HG03565 (cell line): ENCODE measurements around the gene CAPN14.
A peak's percentile ranks its signal among the peaks of the same experiment; 100 is the strongest.

Experiments
- ATAC-seq: cut with Tn5 transposase; IDR thresholded peaks from one replicate; pipeline ENCODE4 v1.9.1; 2021; ENCODE audit warnings: mild to moderate bottlenecking, moderate library complexity; ENCODE audit not compliant: unreplicated experiment

The CAPN14 gene

DNA sequence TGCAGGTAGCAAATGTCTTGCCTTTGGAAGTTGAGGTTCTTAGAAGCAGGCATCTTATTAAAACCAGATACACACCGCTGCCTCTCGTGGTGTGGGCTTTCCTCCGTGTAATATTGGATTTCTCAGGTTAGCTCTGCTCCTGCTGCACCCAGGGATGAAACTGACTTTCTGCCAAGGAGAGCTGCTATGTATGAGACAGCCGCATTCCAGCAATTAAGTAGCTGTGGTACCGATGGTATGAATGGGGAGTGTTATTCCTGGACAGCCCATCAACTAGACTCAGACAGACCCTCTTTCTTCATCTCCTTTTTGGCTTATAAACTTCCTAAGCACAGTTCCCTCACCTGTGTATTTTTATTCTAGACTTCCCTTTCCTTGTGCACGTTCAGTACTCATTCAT, 9.8 kb upstream of the CAPN14 start:
- no peak for ATAC-seq

DNA sequence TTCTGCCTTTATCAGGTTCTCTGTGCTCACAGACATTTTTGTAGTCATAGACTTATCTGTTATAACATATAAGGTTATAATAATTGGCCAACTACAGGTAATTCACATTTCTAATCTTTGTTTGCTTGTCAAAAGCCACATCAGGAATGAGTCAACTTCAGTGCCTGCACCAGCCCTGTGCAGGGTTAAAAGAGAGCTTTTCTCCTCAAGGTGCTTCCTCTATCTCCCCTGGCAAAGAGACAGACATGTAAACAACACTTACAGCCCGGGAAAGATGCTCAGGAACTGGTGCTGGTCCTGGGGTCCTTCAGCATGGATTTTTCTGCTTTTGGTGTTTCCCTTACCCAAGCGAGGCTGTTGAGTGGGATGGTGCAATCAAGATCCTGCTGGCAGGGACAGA, 9.0 kb upstream of the CAPN14 start:
- no peak for ATAC-seq

DNA sequence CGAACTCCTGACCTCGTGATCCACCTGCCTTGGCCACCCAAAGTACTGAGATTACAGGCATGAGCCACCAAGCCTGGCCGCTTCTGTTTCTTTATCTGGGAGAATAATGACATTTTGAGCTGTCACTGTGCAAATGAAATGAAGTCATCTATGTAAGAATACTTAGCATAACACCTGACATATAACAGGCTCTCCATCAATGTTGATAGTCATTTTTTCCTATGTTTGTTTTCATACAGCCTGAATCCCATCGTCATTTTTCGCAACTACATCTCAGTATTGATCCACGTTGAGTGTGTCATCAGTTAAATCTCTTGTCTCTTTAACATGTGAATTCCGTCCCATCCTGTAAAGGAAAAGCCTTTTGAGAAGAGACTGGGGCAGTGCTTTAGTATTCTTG, 6.4 kb upstream of the CAPN14 start:
- no peak for ATAC-seq

DNA sequence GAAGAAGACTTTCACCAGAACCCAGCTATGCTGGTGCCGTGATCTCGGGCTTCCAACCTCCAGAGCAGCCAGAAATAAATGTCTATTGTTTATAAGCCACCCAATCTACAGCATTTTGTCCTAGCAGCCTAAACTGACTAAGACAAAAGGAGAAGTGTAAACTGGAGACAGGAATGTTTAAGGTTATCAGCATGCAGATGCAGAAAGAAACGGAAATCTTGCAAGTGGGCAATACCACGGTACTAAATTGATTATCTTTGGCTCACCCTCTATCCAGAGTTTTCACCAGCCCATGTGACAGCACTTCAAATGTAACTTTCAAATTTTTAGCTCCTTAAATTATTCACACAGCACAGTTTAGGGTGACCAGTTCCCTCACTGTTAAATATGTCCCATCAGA, 5.7 kb upstream of the CAPN14 start:
- no peak for ATAC-seq

DNA sequence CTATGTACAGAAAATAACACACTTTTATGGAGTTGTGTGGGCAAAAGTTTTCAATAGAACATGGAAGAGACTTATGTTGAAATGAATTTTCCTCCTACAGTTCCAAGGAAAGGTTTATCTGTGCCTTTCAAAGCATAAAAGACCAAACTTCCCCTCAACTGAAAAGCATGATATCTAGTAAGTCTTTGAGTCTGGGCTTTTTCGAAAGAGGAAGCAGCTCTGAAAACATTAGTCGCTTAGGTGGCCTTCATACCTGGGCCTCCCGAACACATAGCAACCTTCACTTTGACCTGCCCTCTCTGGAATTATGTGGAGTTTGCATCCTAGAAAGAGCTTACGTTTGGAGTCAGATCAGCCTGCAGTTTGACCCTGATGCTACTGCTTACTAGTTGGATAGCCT, 4.8 kb upstream of the CAPN14 start:
- ATAC-seq, result no peak

DNA sequence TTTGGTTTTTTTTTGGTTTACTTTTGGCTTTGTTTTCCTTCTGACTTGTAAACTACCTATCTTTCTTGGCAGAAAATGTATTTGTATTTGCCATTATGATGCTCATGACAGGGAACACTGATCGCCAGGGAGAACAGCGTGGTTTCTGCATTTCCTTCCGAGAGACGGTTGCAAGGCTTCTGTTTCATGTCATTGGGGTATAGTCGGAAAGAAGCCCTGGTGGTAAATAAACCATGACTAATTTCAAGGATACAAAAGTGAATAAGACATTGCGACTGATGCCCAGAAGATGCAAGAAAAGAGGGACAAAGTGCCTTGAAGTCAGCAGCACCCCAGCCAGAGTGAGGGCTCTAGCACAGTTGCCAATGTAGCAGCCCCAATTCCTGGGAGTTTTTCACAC, 4.2 kb upstream of the CAPN14 start:
- ATAC-seq, result no peak

DNA sequence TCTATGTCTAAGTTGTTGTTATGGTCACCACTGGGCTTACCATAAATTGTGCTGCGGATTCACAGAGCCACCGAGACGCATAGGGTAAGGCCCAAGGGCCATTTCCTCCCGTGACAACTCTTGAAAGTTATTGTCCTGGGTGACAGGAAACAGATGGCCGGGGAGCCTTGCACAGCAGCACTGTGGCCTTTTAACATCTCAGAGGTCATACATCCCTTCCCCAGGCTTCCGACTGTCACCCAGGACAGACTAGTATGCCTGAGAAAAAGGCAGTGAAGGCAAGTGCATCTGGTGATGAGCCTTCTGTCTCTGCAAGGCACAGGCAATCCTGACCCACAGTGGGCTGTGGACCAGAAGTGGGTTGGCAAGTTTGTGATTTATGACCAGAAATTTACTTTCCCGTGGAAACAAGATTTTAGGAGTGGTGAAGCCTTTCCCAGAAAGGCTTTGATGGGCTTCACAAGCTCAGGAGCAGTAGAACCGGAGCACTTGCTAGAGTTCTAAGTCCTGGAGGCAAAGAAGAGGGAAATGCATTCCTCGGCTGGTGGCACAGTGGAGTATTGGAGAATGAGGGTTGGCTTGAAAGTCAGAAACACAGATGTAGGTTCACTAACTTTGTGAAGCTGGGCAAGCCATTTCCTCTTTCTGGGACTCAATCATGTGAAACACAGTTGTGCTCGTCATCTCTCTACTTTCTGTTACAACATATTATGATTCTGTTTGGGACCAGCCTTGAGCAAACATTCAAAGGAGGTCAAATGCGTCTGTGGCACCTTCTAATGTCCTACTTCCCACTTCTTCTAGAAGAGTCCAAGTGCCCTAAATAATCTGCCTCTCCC, 2.0 kb upstream of the CAPN14 start:
- peak; percentile 73 for ATAC-seq

DNA sequence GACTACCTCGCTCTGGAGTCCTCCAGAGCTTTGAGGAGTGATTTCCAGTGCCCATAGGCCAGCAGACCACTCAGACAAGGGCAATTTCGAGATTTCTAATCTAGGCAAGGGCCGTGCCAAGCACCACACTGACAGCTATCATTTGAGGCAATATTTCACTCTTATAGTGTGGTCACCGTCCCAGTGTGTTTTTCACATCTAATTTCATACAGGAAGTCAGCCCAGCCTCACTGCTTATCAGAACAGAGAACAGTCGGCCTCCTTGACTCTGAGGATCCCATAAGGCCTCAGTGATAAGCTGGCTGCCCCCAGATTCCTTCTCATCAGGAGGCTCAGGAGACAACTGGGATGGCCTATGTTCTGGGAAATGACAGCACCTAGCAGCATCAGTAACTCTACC, 581 bp downstream of the CAPN14 start:
- no peak for ATAC-seq

DNA sequence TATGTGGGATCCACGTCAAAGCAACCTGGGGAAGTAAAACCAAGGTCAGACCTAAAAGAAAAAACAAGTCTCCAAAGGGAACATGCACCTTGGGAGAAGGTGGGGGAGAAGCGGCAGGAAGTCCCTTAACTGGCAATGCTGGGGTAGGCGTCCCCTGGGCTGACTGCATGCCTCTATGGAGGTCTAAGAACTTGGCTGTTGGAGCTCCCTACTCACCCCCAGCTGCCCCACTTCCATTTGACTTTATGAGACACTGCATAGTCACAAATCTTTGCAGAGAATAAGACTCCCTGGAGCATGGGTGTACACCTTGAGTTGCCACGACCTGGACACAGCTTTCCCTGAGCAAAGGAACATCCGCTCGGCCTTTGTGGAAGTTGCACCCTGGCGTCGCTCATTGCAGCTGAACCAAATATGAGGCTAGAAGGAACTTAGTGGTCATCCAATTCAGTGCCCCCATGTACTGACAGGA, 2.8 kb downstream of the CAPN14 start:
- ATAC-seq, result no peak

DNA sequence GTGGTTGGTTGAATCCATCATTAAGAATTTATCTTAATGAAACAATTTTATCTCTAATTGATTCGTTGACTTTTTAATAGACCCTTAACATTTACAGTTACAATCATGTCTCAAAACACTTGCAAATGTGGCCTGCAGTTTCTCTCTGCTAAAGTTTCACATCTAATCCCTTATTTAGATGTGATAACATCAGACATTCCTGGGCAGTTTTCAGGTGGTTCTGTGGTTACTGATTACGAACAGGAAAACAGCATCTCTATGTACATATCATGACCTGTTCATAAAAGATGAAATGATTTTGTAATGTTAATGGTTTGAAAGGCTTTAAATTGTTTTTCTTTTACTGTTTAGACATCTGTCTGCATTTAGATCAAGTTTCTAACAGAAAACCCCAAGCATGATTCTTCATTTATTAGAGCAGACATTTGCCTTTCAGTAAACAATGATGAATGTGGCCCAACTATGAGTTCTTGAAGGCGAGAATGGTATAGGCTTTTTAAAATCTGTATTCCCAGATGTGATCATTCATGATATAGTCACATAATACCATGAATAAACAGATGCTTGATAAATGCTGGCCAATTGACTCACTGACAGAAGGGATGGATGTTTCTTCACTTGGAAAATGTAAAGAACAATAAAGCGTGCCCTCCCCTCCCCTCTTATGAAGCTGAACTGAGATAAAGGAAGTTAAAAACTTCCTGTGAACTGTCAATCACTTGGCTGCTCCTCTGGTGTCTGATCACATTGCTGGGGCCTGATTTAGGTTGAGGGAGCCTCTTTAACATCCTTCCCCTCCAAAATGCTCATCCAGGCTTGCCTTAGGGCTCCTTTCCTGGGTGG, 3.5 kb downstream of the CAPN14 start:
- ATAC-seq, result no peak

DNA sequence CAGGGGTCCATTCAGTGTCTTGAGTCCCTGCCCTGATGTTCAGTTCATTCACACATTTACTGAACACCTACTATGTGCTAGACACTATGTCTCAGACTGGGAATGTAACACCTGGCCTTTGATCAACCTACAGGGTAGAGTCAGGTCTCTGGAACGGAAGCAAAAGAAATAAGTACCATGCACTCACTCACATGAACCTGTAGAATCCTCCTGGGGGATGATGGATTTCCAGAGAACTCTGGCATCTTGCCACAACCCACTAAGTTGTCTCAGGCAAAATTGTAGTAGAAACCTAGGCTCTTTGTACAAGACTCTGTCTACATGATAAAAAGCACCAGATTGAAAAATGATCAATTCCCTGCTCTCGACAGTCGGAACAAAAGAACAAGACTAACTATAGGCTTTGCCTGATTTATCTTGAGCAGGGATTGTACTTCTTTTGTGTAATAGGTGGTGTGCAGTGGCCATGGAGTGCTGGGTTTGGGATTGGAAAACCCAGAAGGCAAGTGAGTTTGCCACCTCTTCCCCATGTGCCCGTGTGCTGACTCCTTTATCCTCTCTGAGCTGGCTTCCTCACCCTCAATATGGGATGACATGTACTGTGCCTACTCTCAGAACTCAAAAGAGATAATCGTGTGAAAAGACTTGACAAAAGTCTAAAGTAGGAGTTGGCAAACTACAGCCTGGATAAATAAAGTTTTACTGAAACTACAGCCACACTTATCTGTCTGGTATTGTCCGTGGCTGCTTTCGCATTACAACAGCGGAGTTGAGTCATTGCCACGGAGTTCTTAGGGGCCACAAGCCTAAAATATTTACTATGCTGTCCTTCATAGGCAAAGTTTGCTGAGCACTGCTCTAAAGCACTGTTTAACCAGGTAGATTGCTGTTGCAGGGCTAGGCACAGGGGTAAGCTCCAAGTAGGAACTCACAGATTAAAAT, 4.4 kb downstream of the CAPN14 start:
- no peak for ATAC-seq

DNA sequence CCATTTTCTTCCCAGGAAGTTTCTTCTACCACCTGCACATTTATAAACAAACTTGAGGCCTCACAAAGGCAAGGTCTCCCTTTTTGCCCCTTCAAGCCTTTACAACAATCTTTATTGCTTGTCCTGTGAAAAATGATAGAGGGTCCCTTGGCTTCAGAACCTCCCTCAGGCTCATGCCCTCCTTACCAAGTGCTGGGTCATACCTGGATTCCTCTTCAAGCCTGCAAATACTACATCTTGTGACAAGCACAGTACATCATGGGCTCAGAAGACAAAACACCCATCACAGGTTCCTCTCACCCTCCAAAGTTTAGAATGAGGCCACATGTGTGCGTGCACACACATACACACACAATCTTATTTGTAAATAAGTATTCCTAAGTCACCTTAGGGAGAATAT, 9.1 kb downstream of the CAPN14 start:
- no peak for ATAC-seq

DNA sequence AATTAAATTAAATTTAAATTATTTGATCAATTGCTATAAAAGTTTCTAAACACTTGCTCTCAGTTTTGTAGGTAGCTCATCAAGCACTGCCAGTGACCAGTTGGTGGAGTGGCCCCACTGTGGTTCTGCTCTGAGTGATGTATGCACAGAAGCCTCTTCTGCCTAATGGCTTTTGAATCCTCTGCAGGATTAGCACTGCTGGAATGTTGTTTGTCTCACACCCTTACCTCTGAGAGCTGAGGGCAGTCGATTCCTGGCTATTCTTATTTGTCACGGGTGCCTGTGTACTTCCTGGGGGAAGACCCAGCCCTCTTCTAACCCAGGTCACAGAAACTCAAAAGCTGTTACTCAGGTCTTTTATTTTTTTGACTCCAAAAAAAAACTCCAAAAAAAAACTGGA, 9.5 kb downstream of the CAPN14 start:
- ATAC-seq, result peak; percentile 49

DNA sequence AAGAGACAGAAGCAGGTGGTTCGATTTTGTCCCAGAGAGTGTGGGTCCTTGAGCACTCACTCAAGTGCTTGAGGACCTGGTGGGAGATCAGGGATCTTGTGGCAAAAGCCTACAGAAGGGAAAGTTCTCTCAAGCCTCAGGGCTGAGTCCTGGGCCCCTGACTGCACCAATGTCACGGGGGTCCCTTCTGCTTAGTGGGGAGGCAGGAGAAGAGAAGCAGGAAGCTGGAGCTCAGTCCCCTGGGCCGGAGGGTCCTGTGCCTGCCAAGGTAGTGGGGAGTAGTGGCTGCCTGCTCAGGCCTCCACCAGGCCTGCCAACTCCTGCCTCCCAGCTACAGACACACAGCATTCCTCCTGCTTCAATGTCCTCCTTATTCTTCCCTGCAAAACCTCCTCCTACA, 11.7 kb downstream of the CAPN14 start:
- no peak for ATAC-seq

DNA sequence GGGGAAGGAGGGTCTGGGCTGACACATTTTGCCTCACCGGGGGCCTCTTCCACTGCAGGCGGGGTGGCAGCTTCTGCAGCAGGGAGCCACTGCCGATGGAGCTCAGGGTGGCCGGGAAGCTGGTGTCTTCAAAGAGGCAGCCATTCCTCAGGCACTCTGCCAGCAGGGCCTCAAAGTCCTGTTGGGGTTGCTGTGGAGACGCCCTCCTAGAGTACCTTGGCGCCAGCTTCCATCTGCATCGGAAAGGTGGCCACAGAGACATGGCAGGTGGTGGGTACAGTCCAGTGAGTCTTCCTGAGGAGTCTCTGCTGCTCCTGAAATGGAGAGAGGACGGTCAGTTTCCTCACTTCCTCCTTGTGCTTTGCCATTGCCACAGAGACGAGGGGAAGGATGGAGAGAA, 12.1 kb downstream of the CAPN14 start:
- ATAC-seq, result no peak

DNA sequence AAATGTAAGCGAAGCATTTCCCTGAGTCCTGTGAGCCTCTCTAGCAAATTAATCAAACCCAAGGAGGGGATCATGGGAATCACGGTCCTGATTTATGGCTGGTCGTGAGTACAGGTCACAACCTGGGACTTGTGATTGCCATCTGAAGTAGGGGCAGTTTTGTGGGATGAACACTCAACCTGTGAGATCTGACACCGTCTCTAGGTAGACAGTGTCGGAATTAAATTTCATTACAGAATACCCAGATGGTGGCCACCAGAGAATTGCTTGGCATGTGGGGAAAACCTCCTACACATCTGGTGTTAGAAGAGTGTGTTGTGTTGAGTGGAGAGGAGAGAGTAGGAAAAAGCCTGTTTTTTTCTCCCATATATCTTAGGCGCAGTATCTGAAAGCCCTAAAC, 12.5 kb downstream of the CAPN14 start:
- ATAC-seq, result no peak

DNA sequence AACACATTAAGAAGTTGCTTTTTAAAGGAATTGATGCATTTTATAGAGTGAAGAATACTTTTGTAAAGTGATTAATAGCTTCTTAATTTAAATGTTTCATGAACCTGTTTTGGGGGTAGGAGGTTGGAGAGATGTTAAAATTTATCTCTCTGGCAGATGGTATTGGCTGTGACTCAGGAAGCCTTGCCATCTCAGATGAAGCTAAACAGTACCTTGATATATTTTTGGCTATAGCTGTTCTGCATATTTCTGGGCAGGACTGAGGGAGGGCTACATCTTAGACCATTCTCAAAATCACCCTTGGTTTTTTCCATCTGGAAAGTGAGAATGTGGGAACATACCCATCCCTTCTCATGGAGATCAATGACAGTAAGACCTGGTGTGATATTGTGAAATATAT, 13.4 kb downstream of the CAPN14 start:
- no peak for ATAC-seq

DNA sequence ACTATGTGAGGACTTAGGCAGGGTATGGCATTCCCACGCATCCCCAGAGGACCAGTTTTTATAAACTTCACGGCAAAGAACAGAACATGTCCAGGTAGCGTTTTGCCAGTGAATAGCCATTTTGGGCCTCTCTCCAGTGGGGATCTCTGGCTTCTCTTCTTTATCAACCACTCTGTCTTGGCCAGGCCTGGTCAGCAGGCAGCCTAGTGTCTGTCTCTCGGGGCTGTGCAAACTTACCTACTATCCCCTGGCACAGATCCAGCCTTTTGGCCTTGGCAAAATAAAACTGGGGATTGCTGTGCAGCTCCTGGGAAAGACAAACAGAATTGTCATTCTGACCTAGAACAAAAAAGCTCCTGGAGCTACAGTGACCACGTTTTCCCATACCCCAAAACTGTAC, 14.5 kb downstream of the CAPN14 start:
- no peak for ATAC-seq

DNA sequence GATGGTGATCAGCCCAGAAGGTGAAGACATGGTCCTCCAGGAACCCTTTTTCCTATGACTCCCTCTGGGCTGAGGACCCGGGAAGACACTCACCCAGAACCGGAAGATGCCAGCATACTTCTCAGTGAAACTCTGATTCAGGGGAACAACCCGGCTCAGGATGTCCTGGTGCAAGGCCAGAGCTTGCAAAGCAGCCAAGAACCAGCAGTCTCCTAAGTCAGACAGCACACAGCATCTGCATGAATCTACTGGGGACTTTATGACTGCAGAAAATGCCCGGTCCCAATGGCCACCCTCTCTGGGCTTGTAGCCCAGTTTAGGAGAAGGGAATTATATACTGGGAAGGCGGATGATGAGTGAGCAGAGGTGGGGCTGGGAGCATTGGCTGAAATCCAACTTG, 15.3 kb downstream of the CAPN14 start:
- ATAC-seq, result no peak

DNA sequence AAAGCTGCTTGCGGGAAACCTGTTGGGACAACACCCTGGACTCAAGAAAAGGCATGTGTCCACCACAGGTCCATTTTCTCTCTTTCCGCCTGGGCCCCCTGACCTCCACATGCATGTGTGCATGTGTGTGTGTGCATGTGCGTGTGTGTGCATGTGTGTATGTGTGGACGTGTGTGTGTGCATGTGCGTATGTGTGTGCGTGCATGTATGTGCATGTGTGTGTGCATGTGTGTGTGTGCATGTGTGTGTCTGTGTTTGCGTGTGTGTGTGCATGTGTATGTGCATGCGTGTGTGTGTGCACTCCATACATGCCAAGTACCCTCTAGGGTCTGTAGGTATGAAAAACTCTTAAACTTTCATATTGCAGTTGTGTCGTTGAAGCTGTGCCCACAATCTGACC, 16.3 kb downstream of the CAPN14 start:
- ATAC-seq, result no peak

DNA sequence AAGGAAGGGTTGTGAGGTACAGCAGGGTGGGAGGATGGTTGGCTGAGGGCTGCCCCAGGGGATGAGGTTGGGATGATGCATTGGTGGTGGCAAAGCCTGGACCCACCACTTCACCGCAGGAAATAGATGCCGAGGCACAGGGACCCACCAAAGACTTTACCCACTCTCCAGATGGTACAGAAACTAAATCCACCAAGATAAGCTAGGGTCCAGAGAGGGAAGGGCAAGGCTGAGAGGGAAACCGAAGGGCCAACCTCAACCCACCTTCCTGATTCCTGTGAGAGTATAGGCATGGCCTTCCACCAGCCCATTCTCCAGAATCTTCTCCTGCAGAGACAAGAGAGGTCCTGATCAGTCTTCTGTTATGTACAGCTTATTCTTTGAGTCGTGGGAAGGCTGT, 18.1 kb downstream of the CAPN14 start:
- no peak for ATAC-seq
